AG09319 (cell line): ENCODE results near the gene AHRR.

ENCODE experiments used
- DNase-seq: peaks from one replicate; pipeline ENCODE4 v3.0.0-alpha.2; 2010; ENCODE audit warnings: low read depth; ENCODE audit errors: extremely low read depth
- TF ChIP-seq, protein P1 (sequence below): IDR thresholded peaks from 2 replicates; pipeline ENCODE4 v1.5.1; 2011; ENCODE audit warnings: low read depth, mild to moderate bottlenecking, inconsistent platforms, low read length, moderate library complexity

AHRR gene

DNA sequence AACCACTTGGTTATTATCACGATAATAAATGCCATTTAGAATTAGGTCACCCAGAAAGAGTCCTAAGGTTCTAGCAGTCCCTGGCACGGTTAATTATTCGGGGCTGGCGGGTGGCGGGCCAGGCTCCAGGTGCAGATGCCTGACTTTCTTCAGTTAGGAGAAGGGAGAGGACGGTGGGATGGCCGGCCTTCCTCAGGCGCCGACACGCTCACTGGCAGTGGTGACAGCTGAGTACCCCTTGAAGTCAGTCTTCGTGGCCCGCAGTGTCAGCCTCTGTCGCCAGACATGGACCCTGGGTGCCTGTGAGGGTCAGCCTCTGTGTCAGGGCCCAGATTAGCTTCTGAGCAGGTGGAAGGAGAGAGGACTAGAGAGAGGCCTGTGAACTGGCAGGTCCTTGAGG is 100.4 kb downstream of the AHRR start:
- DNase-seq = no peak
- TF ChIP-seq, protein P1, sequence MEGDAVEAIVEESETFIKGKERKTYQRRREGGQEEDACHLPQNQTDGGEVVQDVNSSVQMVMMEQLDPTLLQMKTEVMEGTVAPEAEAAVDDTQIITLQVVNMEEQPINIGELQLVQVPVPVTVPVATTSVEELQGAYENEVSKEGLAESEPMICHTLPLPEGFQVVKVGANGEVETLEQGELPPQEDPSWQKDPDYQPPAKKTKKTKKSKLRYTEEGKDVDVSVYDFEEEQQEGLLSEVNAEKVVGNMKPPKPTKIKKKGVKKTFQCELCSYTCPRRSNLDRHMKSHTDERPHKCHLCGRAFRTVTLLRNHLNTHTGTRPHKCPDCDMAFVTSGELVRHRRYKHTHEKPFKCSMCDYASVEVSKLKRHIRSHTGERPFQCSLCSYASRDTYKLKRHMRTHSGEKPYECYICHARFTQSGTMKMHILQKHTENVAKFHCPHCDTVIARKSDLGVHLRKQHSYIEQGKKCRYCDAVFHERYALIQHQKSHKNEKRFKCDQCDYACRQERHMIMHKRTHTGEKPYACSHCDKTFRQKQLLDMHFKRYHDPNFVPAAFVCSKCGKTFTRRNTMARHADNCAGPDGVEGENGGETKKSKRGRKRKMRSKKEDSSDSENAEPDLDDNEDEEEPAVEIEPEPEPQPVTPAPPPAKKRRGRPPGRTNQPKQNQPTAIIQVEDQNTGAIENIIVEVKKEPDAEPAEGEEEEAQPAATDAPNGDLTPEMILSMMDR = no peak

DNA sequence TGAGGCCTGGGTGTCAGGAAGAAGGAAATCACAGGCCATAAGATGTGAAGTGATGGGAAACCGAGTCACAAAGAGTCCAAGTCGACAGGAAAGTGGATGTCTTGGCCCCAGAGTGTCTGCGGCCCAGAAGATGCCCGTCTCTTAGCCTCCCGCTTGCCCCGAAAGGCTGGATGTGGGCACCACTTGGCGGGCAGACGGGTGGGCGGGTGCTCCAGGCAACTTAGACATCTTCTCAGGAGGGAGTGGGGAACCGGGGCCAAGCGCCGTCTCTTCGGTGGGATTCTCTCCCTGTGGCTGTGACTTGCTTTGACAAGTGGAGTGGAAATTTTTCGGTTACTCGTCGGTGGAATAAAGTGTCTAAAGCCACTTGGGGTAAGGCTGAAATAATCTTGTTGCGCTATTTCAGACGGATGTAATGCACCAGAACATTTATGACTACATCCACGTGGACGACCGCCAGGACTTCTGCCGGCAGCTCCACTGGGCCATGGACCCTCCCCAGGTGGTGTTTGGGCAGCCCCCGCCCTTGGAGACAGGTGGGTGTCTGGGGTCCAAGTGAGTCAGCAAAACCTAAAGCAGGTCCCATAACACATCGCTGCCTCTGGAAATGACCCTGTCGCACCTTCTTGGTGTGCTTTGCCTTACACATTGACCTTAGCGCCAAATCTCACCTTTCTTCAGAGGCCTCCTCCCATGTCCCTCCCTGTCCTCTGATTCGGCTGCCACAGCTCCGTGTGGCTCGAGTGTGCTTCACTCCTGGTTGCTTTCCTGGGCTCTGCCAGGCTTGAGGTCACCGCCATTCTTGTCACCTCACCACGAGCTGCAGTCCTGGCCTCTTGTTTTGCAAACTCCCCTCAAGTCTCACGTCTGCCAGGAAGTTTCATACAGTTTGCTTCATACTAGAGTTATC is 101.1 kb downstream of the AHRR start:
- no peak for DNase-seq
- TF ChIP-seq, protein P1 = no peak

DNA sequence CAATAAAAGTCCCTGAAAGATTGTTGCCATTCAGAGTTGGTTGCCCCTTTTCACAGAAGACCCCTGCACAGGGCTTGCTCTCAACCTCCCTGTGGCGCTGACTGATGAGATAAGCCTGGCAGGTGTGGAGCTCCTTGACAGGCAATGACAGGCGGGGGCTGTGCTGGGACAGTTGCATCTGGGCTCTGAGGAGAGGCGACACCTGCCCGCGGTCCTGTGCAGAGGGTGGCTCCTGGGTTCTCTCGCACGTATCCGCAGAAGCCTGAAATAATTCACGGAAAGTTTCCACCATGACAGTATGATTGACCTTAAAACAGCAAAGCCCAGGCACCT is 101.7 kb downstream of the AHRR start:
- TF ChIP-seq, protein P1 = no peak
- no peak for DNase-seq

DNA sequence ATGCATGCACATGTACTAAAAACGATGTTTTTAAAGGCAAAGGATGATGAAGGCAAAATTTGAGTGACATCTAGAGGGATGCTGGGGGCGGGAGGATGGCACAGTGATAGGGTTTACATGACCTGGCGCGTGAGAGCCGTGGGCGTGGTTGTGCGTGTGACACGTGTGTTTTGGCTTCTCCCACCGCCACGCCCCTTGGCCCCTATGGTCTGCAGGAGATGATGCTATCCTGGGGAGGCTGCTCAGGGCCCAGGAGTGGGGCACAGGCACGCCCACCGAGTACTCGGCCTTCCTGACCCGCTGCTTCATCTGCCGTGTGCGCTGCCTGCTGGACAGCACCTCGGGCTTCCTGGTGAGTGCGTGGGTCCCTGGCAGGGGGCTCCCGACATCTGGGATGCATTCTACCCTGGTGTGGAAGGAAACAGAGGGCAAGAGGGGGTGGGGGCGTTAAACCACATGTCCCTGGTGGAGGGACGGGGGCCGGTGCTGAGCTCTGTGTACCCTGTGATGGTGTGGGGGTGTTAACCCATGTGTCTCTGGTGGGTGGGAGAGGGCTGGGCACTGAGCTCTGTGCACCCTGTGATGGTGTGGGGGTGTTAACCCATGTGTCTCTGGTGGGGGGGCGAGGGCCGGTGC is 102.2 kb downstream of the AHRR start:
- TF ChIP-seq, protein P1 = no peak
- DNase-seq = no peak

DNA sequence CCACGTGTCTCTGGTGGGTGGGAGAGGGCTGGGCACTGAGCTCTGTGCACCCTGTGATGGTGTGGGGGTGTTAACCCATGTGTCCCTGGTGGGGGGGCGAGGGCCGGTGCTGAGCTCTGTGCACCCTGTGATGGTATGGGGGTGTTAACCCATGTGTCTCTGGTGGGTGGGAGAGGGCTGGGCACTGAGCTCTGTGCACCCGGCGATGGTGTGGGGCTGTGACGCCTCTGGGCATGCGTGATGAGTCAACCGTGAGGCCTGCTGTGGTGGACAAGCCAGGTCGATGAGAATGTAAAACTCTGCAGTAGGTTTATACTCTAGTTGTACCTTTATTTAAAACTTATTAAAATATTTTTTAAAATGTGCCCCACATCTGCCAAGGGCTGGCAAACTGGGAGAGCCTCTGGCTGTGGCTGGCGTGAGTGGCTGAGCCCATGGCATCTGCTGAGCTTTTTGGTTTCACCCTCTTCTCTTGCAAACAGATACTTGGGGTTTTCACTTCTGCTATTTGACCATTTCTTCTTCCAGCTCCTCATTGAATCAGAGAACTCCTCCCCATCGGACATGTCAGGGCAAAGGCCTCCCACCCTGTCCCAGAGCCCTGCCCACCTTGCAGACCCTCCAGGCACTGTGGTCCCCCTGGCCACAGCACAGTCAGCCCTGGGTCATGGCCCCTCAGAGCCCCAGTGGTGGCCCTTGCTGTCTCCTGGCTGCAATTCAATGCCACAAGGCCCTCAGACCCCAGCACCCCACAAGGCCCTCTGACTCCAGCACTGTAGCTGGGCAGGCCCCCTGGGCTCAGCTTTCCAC is 103.0 kb downstream of the AHRR start:
- no peak for DNase-seq
- TF ChIP-seq, protein P1 = no peak

DNA sequence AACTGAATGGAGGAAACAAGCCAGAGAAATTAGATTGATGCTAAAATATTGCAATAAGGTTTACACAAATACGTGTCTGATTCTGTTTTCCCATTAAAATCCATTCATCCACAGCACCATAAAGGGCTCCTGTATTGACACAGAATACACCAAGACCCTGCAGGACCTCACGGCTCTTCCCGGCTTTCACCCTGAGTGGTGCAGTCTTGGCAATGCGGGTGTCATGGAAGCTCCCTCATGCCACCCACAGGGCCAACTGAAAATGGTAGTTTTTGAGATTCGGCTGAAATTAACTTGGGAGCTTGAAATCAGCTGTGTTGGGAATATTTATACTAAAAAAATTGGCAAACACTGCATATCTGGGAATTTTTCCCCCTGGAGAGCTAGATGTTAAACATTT is 104.2 kb downstream of the AHRR start:
- TF ChIP-seq, protein P1 = no peak
- DNase-seq = no peak
